OCI-LY7 (cell line): Measurements from ENCODE around the gene S100A3. TPM values are rescaled to one million over a fixed set of nuclear protein-coding genes. Genes with fewer than 3 reads are reported as not detected.

Source experiments
- BruUV-seq: library from RNA; stranded (reverse); fragments of 400-500 nt; replicated peaks from 2 replicates; lab custom pipeline; 2021; lab: Mats Ljungman, UMichigan
- CTCF ChIA-PET: fragments of 300-600 bp; sonication (Branson Sonifier 250); formaldehyde crosslinking; loops from one replicate; lab custom pipeline; 2022; ENCODE audit warnings: antibody characterized with exemption; ENCODE audit not compliant: unreplicated experiment; lab: Charles Lee
- POLR2A ChIA-PET: fragments of 300-600 bp; sonication (Branson Sonifier 250); formaldehyde crosslinking; loops from one replicate; lab custom pipeline; 2022; ENCODE audit warnings: antibody characterized with exemption; lab: Charles Lee
- DNase-seq: peaks from one replicate; pipeline ENCODE4 v3.0.0-alpha.2; 2015; ENCODE audit warnings: low spot score
- H2AFZ ChIP-seq: fragments of 200-600 bp; sonication (generic), shearing (Covaris generic); 2 replicates; pipeline ENCODE4 v1.6.1; 2014; ENCODE audit warnings: mild to moderate bottlenecking, antibody characterized with exemption, low read length, moderate library complexity
- H3K27ac ChIP-seq: fragments of 200-600 bp; sonication (generic); 2 replicates; pipeline ENCODE4 v1.5.1; 2014; ENCODE audit warnings: mixed run types, low read depth, mild to moderate bottlenecking, moderate library complexity, low read length, inconsistent platforms; ENCODE audit not compliant: poor library complexity, severe bottlenecking
- H3K36me3 ChIP-seq: fragments of 200-600 bp; sonication (generic); 2 replicates; pipeline ENCODE4 v1.6.1; 2014; ENCODE audit warnings: mild to moderate bottlenecking, antibody characterized with exemption, low read length, moderate library complexity, mixed read lengths; ENCODE audit not compliant: insufficient read depth
- H3K4me1 ChIP-seq: fragments of 200-600 bp; sonication (generic); 2 replicates; pipeline ENCODE4 v1.5.1; 2014; ENCODE audit warnings: mild to moderate bottlenecking, low read length; ENCODE audit not compliant: insufficient read depth, poor library complexity, severe bottlenecking
- H3K4me2 ChIP-seq: fragments of 200-600 bp; sonication (generic); 2 replicates; pipeline ENCODE4 v1.6.1; 2014; ENCODE audit warnings: mild to moderate bottlenecking, low read length
- H3K4me3 ChIP-seq: fragments of 200-600 bp; sonication (generic); 2 replicates; pipeline ENCODE4 v1.5.1; 2014; ENCODE audit warnings: mild to moderate bottlenecking, low read depth, low read length; ENCODE audit not compliant: poor library complexity, severe bottlenecking
- H3K79me2 ChIP-seq: fragments of 200-600 bp; sonication (generic); 2 replicates; pipeline ENCODE4 v1.6.1; 2016; ENCODE audit warnings: low read depth, mild to moderate bottlenecking, low read length, moderate library complexity, mixed read lengths; ENCODE audit not compliant: insufficient read depth
- H3K9me2 ChIP-seq: fragments of 200-600 bp; sonication (generic); 2 replicates; pipeline ENCODE4 v1.6.1; 2016; ENCODE audit warnings: mild to moderate bottlenecking, low read length, mixed read lengths; ENCODE audit not compliant: insufficient read depth
- H3K9me3 ChIP-seq: fragments of 200-600 bp; sonication (generic); 2 replicates; pipeline ENCODE4 v1.6.1; 2014; ENCODE audit warnings: mild to moderate bottlenecking, mixed run types, low read length, mixed read lengths
- H4K20me1 ChIP-seq: fragments of 200-600 bp; sonication (generic); 2 replicates; pipeline ENCODE4 v1.6.1; 2014; ENCODE audit warnings: mild to moderate bottlenecking, antibody characterized with exemption, low read length, moderate library complexity, mixed read lengths; ENCODE audit not compliant: insufficient read depth
- EZH2phosphoT487 ChIP-seq: fragments of 200-600 bp; sonication (generic); IDR thresholded peaks from 2 replicates; pipeline ENCODE4 v1.6.1; 2018; ENCODE audit warnings: low read depth, borderline replicate concordance, mild to moderate bottlenecking, mixed run types, antibody characterized with exemption, low read length, moderate library complexity, mixed read lengths
- intact Hi-C: fragments of 100-400 bp; cut with micrococcal nuclease; formaldehyde crosslinking; loops from one replicate; pipeline ENCODE4 v1.10.0; 2022; ENCODE audit not compliant: unreplicated experiment
- total RNA-seq, 2 experiments: library from RNA; depleted of rRNA in 1 of 2; stranded (reverse); fragments of >200 nt in 1 of 2; shearing (Covaris generic) in 1 of 2; gene quantifications; 2 replicates each; pipeline ENCODE4 v1.2.3, GENCODE V29; 2014 to 2022
- TF ChIP-seq, protein P1 (sequence below): fragments of 200-600 bp; sonication (generic); conservative IDR thresholded peaks from 2 replicates; pipeline ENCODE4 v1.5.1; 2014; ENCODE audit warnings: mild to moderate bottlenecking, antibody characterized with exemption, low read length, moderate library complexity, mixed read lengths

S100A3 gene
- total RNA-seq, 2 experiments from 2014 or later = not detected

DNA sequence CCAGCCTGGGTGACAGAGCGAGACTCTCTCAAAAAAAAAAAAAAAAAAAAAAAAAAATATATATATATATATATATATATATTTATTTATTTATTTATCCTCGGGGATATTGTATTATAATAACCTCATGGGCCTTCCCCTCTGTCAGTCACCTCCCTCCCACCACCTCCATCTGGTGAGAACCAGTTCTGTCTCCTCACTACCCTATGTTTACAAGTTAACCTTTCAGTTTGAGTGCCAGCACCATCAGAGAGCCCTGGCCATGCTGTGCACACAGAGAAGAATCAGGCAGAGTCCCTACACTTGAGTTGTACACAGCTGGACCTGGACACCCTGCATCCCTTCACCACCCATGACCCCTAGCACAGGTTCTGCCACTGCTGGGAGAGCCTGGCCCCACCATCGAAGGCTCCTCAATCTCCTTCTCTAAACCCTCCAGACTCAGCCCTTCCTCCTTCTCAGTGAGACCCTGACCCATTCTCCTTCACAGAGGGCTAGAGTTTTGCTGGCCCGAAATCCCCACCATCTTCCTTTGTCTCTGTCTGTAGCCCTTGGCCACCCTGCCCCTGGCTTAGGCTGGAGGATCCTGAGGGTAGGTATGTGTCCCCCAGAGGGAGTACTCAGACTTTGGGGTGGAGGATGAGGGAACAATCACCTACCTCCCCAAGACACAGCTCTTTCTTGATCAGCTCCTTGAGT lies 9.5 kb downstream of the S100A3 start:
- Histone ChIP-seq H3K36me3 (no peaks in the 10 kb centered on the region), H3K79me2 (no peaks in the 10 kb centered on the region), H3K4me2 (no peak overlapping the region), H2AFZ (no peak overlapping the region), H3K4me1 (peaks cover under 1% of the 10 kb centered on the region), H3K9me3 (no peaks in the 10 kb centered on the region), H3K4me3 (no peak overlapping the region), H3K9me2 (no peaks in the 10 kb centered on the region), H3K27ac (no peak overlapping the region), H4K20me1 (no peaks in the 10 kb centered on the region)
- POLR2A ChIA-PET = no interaction called here
- CTCF ChIA-PET = no interaction called here
- intact Hi-C loops = no loop called here
- no peak for DNase-seq
- TF ChIP-seq, protein P1, sequence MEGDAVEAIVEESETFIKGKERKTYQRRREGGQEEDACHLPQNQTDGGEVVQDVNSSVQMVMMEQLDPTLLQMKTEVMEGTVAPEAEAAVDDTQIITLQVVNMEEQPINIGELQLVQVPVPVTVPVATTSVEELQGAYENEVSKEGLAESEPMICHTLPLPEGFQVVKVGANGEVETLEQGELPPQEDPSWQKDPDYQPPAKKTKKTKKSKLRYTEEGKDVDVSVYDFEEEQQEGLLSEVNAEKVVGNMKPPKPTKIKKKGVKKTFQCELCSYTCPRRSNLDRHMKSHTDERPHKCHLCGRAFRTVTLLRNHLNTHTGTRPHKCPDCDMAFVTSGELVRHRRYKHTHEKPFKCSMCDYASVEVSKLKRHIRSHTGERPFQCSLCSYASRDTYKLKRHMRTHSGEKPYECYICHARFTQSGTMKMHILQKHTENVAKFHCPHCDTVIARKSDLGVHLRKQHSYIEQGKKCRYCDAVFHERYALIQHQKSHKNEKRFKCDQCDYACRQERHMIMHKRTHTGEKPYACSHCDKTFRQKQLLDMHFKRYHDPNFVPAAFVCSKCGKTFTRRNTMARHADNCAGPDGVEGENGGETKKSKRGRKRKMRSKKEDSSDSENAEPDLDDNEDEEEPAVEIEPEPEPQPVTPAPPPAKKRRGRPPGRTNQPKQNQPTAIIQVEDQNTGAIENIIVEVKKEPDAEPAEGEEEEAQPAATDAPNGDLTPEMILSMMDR = no peak
- TF ChIP-seq EZH2phosphoT487 = no peak
- BruUV-seq = no TSS peak

DNA sequence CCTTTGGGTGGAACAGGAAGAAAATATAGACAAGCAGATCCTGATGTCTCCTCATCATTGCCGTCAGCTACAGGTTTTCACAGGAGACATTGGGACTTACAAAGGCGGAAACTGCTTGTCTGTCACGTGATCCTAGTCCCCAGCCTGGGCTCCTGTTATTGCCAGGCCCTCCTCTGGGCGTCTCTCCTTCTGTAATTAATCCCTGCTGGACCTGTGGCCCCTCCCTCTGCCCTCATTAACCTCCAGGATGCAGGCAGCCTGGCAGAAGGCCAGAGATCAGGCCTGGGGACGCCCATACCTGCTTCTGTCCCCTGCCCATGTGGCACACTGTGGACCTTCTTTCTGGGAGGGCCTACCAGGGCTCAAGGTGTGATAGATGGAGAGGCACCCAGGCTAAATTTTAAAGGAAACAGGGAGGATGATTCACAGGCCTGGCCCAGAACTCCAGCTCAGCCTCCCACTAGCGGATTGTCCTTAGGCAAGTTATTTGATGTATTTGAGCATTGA lies 10.7 kb downstream of the S100A3 start:
- H3K36me3 ChIP-seq = no peaks in the 10 kb centered on the region
- no peak overlapping the region for H2AFZ ChIP-seq
- no TSS peak for BruUV-seq
- no peaks in the 10 kb centered on the region for H3K9me2 ChIP-seq
- no peaks in the 10 kb centered on the region for H3K4me1 ChIP-seq
- H3K79me2 ChIP-seq = no peaks in the 10 kb centered on the region
- ChIA-PET POLR2A (no interaction called here), CTCF (no interaction called here)
- H3K4me3 ChIP-seq = no peak overlapping the region
- intact Hi-C loops = no loop called here
- no peak for DNase-seq
- no peaks in the 10 kb centered on the region for H3K9me3 ChIP-seq
- H3K27ac ChIP-seq = no peak overlapping the region
- TF ChIP-seq, protein P1 = no peak
- no peak for TF ChIP-seq EZH2phosphoT487
- no peaks in the 10 kb centered on the region for H4K20me1 ChIP-seq
- no peak overlapping the region for H3K4me2 ChIP-seq

DNA sequence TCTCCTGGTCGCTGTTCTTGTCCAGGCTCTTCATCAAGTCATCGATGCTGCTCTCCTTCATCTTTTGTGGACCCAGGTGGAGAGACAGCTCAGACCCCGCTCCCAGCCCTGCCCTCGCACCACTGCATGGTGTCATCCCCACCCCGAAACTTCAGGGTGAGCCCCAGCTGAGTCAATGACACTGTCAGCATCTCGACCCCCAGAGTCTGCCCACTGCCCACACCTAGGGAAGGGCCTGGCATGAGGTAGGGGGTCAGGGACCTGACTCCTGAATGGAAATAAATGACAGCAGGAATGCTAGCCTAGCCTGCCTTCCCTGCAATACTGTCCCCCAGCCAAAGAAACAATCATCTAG lies 11.7 kb downstream of the S100A3 start:
- H3K4me3 ChIP-seq = no peak overlapping the region

More for the DNA sequence above, 11.7 kb downstream of the S100A3 start:
- H3K36me3 ChIP-seq = no peaks in the 10 kb centered on the region
- TF ChIP-seq EZH2phosphoT487 = no peak
- TF ChIP-seq, protein P1 = no peak
- BruUV-seq = no TSS peak
- no peaks in the 10 kb centered on the region for H3K9me2 ChIP-seq
- no peak overlapping the region for H2AFZ ChIP-seq
- H4K20me1 ChIP-seq = no peaks in the 10 kb centered on the region
- no peaks in the 10 kb centered on the region for H3K79me2 ChIP-seq
- intact Hi-C loops = no loop called here
- no peak overlapping the region for H3K27ac ChIP-seq
- ChIA-PET POLR2A (no interaction called here), CTCF (no interaction called here)
- no peak for DNase-seq
- no peak overlapping the region for H3K4me2 ChIP-seq
- H3K9me3 ChIP-seq = no peaks in the 10 kb centered on the region
- no peaks in the 10 kb centered on the region for H3K4me1 ChIP-seq
